HG03378 (cell line): ENCODE data around the gene OR56B4.
"Not testable (repeated sequence)": the region's sequence is repeated elsewhere in the genome, so short reads cannot be mapped to it uniquely, and the experiment has no call there.

Experiments used
- ATAC-seq: cut with Tn5 transposase; IDR thresholded peaks from one replicate; pipeline ENCODE4 v1.9.1; 2021; ENCODE audit warnings: mild to moderate bottlenecking, moderate library complexity; ENCODE audit not compliant: unreplicated experiment

The OR56B4 gene, protein sequence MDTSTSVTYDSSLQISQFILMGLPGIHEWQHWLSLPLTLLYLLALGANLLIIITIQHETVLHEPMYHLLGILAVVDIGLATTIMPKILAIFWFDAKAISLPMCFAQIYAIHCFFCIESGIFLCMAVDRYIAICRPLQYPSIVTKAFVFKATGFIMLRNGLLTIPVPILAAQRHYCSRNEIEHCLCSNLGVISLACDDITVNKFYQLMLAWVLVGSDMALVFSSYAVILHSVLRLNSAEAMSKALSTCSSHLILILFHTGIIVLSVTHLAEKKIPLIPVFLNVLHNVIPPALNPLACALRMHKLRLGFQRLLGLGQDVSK

DNA sequence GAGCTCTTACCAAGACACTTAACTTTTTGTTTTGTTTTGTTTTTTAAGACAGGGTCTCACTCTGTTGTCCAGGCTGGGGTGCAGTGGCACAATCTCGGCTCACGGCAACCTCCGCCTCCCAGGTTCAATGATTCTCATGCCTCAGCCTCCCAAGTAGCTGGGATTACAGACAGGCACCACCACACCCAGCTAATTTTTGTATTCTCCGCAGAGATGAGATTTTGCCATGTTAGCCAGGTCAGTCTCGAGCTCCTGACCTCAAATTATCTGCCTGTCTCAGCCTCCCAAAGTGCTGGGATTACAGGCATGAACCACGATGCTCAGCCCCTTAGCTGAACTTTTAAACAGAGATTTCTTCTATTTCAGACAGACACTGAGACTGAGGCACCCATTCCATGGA lies at the start of gene OR56B4:
OR56B4 (plus strand) TSS at position 301 of the 400 bp plus-strand sequence; CDS start at position 396, 95 bp downstream.
- not testable (repeated sequence) for ATAC-seq

DNA sequence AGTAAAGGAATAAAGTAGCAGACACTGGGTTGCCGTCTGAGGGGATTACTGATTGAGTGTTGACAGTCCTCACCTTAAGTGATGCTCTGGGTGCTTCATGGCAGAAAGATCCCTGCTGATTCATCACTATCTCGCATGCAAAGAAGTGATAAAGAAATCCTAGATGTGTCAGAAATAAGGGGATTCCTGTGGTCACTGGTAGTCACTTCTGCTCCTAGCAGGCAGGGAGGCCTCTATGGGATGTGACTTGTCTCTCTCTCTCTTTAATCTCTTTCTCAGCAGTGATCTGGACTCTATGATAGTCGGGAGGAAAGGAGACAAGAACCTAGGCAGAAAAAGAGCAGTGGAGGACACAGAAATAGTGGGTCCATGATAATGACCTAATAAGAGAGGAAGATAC lies 46.0 kb upstream of the OR56B4 start:
- ATAC-seq, result no peak

DNA sequence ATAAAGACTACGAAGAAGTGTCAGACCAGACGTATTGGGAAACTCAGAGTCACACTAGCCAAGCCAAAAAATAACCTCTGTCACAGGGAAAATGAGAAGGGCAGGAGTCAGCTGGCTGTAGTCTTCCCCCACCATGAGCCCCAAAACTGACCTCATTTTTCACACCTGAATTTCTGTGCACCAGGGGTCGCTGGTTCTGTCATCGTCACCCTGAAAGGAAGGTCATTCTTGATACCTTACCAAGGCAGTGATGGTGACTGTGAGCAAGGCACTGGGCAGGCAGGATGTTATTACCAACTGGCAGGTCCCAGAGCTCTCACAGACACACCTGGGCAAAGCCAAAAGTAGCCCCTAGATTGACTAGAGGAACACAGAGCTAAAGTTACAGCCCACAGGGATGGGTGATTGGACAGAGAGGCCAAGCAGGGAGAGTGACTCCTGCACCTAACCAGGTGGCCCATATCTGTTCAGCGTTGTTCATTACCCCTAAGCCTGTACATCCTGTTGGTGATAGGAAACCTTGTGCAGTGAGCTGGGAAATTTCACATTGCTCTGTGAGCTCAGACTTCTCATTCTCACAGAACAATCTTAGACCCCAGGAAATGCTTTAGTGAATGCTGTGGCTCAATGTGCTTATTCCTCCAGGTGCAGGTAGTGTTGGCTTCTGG lies 44.7 kb upstream of the OR56B4 start:
- ATAC-seq, result no peak

DNA sequence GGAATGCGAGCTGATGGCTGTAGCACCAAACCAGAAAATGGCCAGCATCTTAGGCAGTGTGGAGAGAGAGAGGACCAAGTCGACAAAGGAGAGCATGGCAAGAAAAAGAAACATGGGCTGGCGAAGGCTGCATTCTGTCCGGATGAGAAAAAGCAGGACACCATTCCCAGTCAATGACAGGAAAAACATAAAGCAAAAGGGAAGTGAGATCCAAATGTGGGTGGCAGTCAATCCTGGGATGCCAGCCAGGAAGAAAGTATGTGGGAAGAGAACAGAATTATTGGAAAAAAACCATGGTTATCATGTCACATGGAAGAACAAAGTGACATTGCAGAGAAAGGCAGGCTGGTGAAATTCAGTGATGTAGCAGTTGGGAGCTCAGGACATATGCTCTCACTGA lies 40.0 kb upstream of the OR56B4 start:
- no peak for ATAC-seq

DNA sequence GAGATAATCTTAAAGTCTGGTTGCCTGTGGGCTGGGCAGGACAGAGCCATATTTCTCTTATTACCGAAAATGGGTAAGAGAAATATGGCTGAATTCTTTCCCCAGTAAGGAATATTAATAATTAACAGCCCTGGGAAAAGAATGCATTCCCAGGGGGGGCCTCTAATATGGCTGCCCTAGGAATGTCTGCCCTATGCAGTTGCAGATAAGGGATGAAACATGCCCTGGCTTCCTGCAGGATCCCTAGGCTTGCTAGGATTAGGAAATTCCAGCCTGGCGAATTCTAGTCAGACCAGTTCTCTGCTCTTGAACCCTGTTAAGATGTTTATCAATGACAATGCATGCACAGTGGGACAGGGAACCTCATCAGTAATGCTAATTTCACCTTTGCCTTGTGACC lies 31.0 kb upstream of the OR56B4 start:
- not testable (repeated sequence) for ATAC-seq

DNA sequence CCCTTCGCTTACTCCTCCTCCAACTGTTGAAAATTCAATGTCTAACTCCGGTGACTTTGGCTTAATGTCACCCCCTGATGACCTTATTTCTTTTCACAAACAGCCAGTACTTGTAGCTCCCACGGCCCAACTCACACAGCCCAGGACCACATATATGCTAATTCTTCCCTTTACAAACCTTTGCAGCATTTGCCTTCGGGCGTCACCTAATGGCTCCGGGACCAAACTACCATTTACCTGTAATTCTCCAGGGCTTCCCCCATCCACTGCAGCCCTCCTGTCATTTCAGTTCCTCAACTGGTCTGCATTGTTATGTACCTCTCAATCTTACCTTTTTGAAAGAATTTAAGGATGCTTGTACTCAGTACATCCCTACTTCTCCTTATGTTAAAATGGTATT lies 29.8 kb upstream of the OR56B4 start:
- no peak for ATAC-seq

DNA sequence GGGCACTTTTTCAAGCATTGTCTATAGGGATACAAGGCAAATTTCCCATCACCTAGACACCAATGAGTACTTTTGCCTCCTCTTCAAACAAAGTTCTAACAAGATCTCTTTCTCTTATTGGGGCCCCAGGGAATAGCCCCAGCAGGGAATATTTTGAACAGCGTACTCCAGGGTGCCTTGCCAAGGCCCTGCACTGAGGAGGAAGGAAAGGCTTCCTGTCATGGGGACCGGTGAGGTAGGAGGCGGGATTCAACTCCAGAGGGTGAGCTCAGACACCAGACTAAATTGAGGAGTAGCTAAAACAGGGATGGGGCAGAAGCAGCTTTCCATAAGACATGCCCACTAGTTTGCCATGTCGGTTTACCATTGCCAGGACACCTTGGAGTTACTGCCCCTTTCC lies 28.0 kb upstream of the OR56B4 start:
- ATAC-seq, result no peak

DNA sequence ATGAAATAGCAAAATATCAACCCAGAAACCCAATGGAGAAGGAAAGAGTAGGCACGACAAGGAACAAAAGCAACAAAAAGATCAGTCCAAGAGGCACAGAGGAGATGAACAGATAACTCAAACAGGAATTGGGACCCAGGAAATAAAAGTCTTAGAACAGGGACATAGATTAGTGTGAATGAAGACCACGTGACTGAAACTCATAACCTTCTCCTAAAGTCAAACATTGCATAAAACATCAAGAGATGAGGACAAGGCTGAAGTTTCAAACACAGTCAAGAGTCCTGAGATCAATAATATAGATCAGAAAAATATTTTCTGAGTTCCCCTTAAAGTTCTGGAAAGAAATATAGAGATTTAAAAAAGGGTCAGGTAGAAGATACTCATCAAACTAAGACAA lies 24.4 kb upstream of the OR56B4 start:
- ATAC-seq, result no peak

DNA sequence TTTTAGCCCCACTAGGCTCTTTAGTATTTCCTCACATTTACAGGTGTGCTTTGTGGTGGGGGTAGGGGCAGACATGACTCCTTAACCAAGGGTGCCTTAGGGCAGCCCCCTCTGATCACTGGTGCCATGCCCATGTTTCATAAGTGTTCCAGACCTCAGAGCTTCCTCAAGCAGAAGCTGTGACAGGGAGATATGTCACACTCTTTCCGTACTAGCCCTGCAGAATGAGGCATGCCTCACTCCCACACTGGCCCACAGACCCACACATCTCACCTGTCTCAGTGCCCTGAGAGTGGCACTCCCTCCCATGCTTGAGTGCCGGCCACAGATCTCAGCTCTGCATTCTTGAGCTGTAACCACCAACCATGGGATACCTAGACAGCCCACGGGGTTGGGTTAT lies 22.9 kb upstream of the OR56B4 start:
- ATAC-seq, result no peak

DNA sequence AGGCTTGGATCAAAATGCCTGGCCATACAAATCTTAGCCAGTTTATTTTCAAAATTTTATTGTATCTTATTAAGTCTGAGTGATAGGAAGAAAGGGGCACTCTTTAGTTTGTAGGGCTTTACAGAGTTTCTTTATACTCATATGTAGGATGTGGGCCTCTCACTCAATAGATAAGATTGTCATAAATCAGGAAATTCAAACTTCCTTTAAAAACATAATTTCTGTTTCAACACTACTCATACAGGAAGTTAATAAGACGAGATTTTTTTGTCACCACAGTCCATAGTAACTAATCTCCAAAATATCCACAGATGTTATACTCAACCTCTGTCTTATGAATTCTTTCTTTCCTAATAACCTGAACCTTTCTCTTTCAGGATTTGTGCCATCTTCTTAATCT lies 13.3 kb upstream of the OR56B4 start:
- no peak for ATAC-seq

DNA sequence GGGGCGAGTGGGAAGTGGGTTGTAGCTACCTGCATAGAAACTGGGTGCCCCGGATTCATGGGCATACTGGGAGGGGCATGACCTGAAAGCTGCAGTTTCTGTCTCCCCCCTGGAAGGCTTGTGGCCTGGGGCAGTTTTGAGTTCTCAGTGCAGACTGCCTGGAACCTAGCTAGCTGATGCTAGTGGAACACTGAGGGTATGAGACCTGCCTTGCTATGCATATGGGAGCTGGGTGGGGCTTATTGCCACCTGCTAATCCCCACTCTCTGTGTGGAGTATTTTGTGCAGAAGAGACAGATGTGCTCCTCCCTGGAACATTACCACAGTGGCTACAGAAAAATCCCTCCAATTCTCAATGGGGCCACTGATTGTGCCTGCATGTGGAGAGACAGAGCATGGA lies 11.7 kb upstream of the OR56B4 start:
- ATAC-seq, result no peak

DNA sequence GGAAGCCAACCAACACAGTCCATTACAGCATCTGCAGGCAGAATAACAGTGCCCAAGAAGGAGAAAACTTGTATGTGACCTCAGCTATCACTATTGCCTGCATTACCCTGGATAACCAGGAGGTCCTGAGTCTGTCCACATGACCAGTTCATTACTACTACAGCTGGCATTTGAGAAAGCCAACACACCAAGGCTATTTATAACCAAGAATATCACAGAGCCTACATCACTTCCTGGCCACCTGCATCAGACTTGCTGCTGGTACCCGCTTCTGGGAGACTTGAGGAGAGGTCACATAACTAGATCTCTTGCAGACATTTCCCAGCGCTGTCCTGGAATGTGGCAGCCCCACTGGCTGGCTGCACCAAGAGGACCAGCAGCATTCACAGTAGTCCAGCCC lies 11.1 kb upstream of the OR56B4 start:
- no peak for ATAC-seq

DNA sequence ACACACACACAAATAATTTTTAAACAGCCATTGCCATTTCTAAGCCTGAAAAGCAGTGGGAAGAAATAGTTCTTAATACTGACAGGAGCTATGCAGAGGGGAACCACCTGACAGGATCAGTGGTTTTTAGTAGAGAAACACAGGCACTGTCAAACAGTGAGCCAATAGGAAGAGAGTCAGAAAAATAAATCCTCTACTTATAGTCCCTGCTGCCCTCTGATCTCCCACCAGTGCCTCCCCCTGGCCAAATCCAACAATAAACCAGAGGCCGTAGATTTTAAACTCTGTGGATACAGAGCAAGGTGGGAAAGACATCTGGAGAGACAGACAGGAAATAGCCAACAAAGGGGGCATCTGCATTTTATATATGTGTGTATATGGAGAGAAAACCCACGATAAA lies 7.9 kb upstream of the OR56B4 start:
- ATAC-seq, result no peak

DNA sequence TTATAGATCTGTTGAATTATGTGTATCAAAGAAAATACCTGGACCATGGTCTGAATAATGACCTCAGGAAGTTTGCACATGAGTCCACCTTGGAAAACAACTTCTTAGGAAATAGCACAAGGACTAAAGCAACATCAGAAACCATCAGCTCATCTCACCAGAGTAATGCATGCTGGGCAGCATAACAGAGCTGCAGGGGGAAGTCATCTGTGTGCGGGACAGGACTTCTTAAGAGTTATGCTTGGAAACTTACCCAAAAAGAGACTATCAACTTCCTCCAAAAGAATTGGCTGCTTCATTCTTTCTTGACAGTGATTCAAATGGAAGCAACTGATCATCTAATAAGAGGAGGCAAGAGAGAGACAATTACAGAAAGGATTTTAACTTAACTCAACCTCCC lies 2.5 kb downstream of the OR56B4 start:
- ATAC-seq, result no peak

DNA sequence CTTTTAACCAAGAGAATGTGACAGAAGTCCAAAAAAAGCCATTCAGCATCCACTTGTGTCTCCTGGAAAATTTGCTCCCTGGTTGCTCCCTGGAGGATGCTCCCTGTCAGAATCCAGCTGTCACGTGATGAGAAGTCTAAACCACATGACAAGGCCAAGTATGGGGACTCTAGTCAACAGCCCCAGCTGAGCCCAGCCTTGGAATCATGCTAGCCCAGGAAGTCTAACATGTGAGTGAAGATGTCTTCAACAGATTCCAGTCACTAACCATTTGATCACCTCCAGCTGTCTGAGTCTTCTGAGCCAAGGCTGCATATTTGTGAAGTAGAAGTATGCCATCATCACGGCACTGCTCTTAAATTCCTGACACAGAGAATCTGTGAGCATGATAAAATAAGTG lies 4.2 kb downstream of the OR56B4 start:
- ATAC-seq, result no peak

DNA sequence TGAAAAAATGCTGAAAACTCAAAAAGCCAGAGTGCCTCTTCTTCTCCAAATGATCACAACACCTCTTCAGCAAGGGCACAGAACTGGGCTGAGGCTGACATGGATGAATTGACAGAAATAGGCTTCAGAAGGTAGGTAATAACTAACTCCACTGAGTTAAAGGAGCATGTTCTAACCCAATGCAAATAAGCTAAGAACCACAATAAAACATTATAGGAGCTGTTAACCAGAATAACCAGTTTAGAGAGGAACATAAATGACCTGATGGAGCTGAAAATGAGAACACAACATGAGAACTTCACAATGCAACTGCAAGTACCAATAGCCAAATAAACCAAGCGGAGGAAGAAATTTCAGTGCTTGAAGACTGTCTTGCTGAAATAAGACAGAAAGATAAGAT lies 9.2 kb downstream of the OR56B4 start:
- ATAC-seq, result no peak

DNA sequence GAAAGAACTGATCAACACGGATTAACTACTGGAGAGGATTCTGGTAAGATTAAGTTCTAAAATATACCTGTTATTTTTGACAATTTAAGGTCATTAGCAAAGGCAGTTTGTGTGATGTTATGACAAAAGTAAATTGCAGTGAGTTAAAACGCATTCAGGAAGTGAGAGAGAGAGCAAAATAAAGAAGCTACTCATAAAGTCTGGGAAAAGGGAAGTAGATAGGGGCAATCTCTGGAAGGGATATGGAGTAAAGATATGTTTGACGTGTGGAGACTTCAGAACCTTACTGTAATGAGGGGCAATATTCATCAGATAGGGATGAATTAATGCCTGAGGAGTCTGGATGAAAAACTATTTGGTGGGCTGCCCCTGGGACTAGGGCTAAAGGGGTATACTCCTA lies 16.8 kb downstream of the OR56B4 start:
- no peak for ATAC-seq

DNA sequence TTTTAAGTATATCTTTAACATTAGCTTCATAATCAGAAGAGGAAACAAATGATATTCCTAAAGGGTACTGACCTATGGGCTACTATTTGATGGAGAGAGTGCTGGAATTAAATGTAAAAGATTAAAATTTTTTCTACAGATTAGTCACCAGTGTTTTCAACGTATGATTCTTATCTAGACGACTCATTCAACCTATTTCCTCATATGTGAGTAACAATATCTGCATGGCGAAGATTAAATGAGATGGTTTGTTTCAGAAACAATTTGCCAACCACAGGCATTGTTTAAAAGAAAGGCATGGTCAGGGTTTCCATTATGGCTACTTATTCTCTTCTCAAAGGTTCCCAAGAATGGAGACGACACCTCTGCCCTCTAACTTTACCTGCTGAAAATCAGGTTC lies 20.4 kb downstream of the OR56B4 start:
- ATAC-seq, result no peak

DNA sequence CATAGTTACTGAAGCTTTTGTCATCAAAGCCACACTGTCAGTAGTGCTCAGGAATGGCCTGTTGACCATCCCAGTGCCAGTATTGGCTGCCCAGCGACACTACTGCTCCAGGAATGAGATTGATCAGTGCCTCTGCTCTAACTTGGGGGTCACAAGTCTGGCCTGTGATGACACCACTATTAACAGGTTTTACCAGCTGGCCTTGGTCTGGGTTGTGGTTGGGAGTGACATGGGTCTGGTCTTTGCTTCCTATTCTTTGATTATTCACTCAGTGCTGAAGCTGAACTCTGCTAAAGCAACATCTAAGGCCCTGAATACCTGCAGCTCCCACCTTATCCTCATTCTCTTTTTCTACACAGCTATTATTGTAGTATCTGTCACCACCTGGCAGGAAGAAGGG lies 21.5 kb downstream of the OR56B4 start:
- no peak for ATAC-seq

DNA sequence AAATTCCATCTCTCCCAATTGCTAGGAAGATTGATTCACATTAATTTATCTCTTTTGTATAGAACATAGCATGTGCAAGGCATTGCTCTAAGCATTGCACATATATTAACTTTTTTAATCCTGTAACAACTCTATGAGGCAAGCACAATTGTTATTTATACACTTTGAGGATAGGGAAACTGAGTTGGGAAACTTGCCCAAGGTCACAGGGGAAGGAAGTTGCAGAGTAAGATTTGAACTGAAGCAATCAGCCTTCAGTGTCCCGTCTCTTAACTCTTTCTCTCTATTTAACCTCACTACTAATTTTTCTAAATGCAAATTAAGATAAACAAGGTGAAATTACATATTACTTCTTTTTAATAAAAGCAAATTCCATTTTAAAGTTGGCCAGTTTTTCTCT lies 22.2 kb downstream of the OR56B4 start:
- ATAC-seq, result no peak

DNA sequence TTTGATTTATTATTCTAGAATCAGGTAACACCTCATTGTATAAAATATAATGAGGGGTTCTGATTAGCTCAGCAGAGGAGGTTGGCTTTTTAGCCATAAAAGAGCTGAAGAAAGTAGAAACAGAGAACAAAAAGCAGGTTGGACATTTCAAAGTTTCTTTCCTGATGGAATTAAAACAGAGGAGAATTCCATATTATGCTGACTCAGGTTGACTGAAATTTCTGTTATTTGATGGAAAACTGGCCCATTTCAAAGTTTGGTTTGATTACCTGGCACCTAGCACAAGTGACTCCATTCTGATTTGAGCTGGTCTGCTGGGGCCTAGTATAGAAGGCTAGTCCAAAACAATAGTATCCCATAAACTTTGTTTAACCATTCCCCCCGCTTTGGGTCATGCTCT lies 24.9 kb downstream of the OR56B4 start:
- ATAC-seq, result no peak

DNA sequence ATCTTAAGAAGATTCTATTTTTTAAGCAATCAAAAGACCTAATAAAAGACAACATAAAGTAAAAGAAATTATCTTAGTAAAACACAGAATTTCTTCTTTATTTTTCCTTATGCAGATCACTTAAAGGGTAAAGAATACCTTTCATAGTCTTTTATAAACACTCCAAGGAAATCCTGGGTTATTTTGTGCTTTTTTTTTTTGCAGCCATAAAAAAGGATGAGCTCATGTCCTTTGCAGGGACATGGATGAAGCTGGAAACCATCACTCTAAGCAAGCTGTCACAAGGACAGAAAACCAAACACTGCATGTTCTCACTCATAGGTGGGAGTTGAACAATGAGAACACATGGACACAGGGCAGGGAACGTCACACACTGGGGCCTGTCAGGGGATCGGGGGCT lies 28.5 kb downstream of the OR56B4 start:
- not testable (repeated sequence) for ATAC-seq

DNA sequence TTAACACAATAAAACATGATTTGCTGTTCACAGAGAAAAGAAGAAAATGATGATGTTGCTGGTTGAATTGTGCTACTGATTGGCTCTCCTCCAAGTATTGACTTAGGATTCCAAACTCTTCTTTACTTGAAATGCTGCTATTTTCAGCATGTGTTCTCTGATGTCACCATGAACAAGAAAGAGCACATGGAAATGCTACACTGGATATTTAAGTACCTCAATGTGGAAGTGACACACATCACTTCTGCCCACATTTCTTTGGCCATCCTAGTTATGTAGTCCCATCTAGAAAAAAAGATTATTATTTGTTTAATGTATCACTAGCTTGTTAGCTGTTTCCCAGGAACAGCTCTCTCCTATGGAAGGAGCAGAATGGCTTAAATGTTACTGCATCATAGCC lies 35.5 kb downstream of the OR56B4 start:
- ATAC-seq, result no peak
